22Rv1 (cell line): Measurements from ENCODE around the gene DEF6.
"Not testable (repeated sequence)": the region's sequence is repeated elsewhere in the genome, so short reads cannot be mapped to it uniquely, and the experiment has no call there.

Source experiments
- H3K27ac ChIP-seq: fragments of 450-650 bp; 2 replicates; pipeline ENCODE4 v1.5.1; 2017
- ZFX ChIP-seq: fragments of 450-650 bp; IDR thresholded peaks from 2 replicates; pipeline ENCODE4 v1.6.1; 2017; ENCODE audit warnings: antibody characterized with exemption, borderline replicate concordance
- TF ChIP-seq, protein P1 (sequence below): fragments of 450-650 bp; IDR thresholded peaks from 2 replicates; pipeline ENCODE4 v1.5.1; 2017; ENCODE audit warnings: mild to moderate bottlenecking

Gene DEF6

DNA sequence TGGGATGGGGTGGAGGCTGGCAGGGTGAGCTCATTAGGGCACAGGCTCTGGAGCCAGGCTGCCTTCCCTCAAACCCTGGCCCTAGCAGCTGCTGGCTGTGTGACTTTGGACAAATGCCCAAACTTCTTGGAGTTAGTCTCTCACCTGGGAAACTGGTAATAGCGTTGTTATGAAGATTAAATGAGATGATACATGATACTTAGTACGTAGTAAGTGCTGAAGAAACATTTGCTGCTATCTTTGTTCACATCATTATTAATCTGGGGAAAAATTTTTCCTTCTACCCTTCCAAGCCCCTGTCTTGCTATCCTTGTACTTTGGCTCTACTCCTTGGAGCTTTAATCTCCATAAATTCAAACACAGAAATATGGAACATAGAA, 22.4 kb downstream of the DEF6 start:
- TF ChIP-seq ZFX: no peak
- TF ChIP-seq, protein P1, sequence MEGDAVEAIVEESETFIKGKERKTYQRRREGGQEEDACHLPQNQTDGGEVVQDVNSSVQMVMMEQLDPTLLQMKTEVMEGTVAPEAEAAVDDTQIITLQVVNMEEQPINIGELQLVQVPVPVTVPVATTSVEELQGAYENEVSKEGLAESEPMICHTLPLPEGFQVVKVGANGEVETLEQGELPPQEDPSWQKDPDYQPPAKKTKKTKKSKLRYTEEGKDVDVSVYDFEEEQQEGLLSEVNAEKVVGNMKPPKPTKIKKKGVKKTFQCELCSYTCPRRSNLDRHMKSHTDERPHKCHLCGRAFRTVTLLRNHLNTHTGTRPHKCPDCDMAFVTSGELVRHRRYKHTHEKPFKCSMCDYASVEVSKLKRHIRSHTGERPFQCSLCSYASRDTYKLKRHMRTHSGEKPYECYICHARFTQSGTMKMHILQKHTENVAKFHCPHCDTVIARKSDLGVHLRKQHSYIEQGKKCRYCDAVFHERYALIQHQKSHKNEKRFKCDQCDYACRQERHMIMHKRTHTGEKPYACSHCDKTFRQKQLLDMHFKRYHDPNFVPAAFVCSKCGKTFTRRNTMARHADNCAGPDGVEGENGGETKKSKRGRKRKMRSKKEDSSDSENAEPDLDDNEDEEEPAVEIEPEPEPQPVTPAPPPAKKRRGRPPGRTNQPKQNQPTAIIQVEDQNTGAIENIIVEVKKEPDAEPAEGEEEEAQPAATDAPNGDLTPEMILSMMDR: no peak
- H3K27ac ChIP-seq: no peak overlapping the region

DNA sequence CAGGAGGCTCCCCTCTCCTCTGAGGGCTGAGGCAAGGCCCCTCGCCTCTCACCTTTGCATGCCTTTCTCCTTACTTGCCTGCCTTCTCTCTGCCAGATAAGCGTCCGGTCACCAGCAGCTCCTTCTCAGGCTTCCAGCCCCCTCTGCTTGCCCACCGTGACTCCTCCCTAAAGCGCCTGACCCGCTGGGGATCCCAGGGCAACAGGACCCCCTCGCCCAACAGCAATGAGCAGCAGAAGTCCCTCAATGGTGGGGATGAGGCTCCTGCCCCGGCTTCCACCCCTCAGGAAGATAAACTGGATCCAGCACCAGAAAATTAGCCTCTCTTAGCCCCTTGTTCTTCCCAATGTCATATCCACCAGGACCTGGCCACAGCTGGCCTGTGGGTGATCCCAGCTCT, 23.5 kb downstream of the DEF6 start:
- TF ChIP-seq, protein P1: no peak
- no peak for TF ChIP-seq ZFX
- H3K27ac ChIP-seq: no peak overlapping the region

DNA sequence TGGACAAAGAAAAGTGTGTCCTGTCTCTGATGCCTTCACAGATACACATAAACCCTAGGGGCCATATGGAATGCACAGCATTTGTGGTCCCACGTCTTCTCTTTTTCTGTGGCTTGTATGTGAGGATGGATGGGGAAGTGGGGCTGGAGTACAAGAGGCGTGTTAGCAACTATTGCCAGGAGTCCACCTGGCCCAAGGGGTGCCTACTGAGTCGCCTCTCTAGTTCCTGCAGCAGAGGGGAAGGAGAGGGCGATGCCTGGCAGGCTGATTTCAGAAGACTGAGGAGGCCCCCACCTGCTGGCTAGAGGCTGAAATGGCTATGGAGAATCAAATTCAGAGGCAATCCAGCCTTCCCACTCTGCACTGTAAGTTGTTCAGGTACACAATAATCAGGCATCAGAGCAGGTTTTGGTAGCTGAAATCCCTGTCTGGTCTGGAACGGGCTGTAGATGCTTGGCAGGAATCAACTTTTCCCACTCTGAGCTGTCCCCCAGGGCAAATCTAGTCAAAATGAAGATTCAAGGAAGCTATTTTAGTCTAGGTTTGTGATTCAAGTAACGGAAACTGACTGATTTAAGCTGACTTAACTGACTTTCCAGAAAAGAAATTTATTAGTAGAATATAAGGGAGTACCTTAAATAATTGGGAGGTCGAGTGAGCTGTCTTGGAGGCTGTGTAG, 29.9 kb downstream of the DEF6 start:
- no peak overlapping the region for H3K27ac ChIP-seq
- TF ChIP-seq, protein P1: peak; percentile 44
- TF ChIP-seq ZFX: no peak

DNA sequence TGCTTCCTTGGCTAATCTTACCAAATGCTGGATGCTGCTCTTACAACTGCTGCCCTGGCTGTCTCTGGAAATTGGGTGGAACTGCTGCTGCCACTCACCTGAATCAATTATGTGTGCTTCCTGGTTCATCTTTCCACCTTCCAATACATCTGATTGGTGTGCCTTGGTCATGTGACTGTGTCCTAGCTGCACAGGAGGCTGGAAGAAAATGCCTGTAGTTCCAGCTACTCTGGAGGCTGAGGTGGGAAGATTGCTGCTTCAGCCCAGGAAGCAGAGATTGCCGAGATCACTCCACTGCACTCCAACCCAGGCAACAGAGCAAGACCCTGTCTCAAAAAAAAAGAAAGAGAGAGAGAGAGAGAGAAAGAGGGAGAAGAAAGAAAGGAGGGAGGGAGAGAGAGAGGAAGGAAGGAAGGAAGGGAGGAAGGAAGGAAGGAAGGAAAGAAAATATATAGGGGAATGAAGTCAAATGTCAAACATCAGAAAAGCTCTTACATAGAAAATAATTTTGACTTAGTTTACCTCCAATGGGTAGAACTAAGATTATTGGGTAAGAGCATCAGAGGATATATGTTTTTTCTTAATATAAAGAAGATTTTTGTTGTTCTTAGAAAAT, 30.6 kb downstream of the DEF6 start:
- TF ChIP-seq ZFX: no peak
- TF ChIP-seq, protein P1: no peak
- no peak overlapping the region for H3K27ac ChIP-seq

DNA sequence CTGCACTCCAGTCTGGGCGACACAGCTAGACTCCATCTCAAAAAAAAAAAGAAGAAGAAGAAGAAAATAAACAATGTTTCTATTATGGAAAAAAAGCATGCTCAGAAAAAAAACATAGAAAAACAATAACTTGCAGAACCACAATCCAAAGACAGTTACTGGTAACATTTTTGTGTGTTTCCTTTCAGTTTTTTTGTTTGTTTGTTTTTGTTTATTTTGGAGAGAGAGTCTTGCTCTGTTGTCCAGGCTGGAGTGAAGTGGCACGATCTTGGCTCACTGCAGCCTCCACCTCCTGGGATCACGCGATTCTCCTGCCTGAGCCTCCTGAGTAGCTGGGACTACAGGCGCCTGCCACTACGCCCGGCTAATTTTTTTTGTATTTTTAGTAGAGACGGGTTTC, 31.3 kb downstream of the DEF6 start:
- H3K27ac ChIP-seq: not testable (repeated sequence)

DNA sequence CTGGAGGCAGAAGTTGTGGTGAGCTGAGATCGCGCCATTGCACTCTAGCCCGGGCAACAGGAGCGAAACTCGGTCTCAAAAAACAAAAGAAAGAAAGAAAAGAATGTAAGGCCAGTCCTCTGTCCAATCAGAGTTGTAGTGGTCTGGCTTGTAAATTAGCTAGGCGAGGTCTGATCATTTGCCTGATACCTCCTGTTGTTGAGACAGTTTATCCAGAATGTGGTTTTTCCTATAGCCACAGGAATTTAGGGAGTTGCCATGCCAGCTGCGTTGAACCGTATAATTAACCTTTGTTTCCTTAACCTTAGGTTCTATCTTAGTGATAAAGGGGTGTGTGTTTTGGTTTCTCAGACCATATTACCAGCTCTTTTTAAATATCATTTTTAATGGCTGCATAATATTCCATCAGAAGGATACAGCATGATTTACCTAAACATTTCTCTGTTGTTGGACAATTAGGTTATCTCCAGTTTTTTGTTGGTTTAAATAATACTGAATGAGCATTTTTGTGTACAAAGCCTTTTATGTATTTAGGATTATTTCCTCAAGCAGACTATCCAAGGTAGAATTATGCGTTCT, 33.0 kb downstream of the DEF6 start:
- TF ChIP-seq ZFX: no peak
- TF ChIP-seq, protein P1: no peak

DNA sequence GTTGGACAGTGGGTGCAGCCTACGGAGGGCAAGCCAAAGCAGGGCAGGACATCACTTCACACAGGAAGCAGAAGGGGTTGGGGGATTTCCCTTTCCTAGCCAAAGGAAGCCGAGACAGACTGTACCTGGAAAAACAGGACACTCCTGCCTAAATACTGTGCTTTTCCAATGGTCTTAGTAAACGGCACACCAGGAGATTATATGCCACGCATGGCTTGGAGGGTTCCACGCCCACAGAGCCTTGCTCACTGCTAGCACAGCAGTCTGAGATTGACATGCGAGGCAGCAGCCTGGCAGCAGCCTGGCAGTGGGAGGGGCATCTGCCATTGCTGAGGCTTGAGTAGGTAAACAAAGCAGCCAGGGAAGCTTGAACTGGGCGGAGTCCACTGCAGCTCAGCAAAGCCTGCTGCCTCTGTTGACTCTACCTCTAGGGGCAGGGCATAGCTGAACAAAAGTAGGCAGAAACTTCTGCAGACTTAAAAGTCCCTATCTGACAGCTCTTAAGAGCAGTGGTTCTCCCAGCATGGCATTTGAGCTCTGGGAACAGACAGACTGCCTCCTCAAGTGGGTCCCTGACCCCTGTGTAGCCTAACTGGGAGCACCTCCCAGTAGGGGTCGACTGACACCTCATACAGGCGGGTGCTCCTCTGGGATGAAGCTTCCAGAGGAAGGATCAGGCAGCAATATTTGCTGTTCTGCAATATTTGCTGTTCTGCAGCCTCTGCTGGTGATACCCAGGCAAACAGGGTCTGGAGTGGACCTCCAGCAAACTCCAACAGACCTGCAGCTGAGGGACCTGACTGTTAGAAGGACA, 34.7 kb downstream of the DEF6 start:
- H3K27ac ChIP-seq: 0 out of 2 replicates have a peak overlapping the region, but pooled peaks have one; percentile 25
- TF ChIP-seq, protein P1: peak; percentile 40; the same call in 1 of the 2 replicates

More for the DNA sequence above, 33.0 kb downstream of the DEF6 start:
- H3K27ac ChIP-seq: no peak overlapping the region
